ENCODE results near the gene PLCH1. TPM values are rescaled to one million over a fixed set of nuclear protein-coding genes. Genes with fewer than 3 reads are reported as not detected.

The PLCH1 gene
- total RNA-seq, 1 donor from 2014 or later = 3.1 TPM

DNA sequence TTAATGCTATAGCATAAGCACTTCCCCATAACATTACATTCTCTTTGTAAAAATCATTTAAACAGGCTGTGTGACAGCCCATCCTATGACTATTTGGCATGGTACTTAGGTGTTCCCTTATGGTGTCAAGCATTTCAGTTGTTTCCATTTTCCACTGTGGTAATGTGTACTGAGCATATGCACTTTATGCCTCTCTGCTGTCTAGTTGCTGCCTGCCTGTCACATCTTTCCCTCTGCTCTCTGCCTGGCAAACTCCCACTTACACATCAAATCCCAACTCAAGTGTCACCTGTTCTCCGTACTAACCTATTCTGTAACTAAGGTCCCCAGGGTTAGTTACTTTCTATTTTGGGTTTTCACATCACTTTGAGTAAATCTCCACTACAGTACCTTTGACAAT, 367.0 kb downstream of the PLCH1 start:
- no peak for DNase-seq (ENCODE audit: low read depth)
- TF ChIP-seq, protein P1, sequence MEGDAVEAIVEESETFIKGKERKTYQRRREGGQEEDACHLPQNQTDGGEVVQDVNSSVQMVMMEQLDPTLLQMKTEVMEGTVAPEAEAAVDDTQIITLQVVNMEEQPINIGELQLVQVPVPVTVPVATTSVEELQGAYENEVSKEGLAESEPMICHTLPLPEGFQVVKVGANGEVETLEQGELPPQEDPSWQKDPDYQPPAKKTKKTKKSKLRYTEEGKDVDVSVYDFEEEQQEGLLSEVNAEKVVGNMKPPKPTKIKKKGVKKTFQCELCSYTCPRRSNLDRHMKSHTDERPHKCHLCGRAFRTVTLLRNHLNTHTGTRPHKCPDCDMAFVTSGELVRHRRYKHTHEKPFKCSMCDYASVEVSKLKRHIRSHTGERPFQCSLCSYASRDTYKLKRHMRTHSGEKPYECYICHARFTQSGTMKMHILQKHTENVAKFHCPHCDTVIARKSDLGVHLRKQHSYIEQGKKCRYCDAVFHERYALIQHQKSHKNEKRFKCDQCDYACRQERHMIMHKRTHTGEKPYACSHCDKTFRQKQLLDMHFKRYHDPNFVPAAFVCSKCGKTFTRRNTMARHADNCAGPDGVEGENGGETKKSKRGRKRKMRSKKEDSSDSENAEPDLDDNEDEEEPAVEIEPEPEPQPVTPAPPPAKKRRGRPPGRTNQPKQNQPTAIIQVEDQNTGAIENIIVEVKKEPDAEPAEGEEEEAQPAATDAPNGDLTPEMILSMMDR (conservative IDR thresholded peaks at IDR 0.05; ENCODE audit: low read depth, low read length) = no peak

DNA sequence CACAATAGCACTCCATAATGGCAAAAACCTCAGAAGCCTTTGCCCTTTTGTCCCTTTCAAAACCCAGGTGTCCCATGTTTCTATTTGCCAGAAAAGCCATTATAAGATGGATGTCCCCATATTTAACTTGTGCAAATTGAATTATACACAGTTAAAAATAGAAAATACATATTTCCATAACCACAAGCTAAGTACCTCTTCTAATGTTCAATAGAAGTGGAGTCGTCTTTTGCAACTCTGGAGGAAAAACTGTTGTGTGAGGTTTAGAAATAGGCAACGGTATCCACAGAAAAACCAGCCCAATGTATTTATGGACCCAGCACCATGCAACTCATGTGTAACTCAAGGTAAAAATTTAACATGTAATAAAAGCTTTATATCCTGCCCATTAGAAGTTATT, 367.8 kb downstream of the PLCH1 start:
- TF ChIP-seq, protein P1 (conservative IDR thresholded peaks at IDR 0.05; ENCODE audit: low read depth, low read length) = no peak
- no peak overlapping the region for H3K4me3 ChIP-seq (ENCODE audit: low read depth, low read length)
- DNase-seq (ENCODE audit: low read depth) = no peak

More for the DNA sequence above, 367.0 kb downstream of the PLCH1 start:
- H3K4me3 ChIP-seq (ENCODE audit: low read depth, low read length) = no peak overlapping the region

DNA sequence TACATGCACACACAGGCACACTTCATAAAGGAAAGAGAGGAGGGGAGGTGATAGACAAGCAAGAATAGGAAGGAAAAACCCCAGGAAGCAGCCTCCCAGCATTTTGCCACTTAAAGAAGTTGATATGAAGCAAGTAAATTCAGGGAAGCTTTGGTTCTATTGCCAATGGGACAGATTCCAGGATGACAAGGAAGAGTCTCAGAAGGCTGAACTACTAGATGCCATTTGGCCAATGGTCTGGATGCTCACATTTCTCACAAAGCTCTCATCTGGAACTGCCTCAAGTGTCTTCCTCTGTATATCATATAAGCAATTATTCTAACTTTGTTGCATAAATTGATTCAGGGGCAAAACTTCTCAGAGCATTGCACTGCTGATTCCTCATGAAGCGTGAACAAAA, 372.6 kb downstream of the PLCH1 start:
- H3K4me3 ChIP-seq (ENCODE audit: low read depth, low read length) = no peak overlapping the region
- TF ChIP-seq, protein P1 (conservative IDR thresholded peaks at IDR 0.05; ENCODE audit: low read depth, low read length) = no peak
- no peak for DNase-seq (ENCODE audit: low read depth)

DNA sequence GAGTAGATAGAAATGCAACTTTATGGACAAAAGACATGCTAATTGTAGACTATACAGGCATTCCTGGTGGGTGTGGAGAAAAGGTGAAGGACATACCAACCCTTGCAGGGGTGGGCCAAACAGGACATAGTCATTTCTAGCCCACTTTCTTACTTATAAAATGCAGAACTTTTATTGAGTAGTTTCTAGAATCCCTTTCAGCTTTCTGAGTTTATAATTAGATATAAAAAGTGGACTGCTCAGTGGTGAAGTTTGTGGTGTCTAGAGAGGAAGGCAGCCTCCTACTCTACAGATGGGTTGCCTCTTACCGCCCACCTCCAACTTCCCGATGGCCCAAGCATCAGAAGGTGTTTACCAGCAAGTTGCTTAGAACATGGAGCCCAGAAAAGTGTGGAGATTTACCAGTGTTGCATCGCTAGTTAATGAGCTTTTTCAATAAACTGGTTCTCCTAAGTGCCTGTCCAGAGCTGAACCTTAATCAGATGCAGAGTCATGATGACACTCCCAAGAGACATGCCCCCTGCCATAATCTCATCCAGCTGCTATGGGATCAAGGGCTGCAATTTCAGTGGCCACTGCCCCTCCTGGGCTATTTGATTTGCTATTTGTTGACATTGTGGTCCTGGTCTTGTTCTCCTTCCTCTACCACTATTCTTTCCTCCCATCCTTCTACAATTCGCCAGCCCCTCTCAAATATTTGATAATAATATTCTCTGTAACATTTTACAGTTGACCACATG, 373.9 kb downstream of the PLCH1 start:
- H3K4me3 ChIP-seq (ENCODE audit: low read depth, low read length) = no peak overlapping the region
- TF ChIP-seq, protein P1 (conservative IDR thresholded peaks at IDR 0.05; ENCODE audit: low read depth, low read length) = no peak
- DNase-seq (ENCODE audit: low read depth) = no peak

DNA sequence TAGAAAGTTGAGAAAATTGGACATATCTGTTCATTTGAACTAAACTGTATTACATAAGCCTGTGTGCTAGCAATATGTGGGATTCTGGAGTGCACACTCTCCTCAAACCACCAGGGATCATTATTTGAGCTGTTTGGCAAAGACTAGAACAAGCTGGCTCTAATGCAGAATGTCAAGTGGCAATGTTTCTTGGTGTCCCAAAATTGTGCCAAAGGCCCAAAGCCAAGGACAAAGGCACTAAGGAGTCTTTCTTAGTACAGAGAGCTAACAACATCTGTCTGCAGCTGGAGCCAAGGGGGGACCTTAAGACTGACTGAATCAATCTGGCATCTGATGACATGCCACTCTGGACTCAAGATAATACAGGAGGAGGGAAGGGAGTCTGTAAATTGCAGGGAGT, 374.7 kb downstream of the PLCH1 start:
- DNase-seq (ENCODE audit: low read depth) = no peak
- H3K4me3 ChIP-seq (ENCODE audit: low read depth, low read length) = no peak overlapping the region
- TF ChIP-seq, protein P1 (conservative IDR thresholded peaks at IDR 0.05; ENCODE audit: low read depth, low read length) = no peak

DNA sequence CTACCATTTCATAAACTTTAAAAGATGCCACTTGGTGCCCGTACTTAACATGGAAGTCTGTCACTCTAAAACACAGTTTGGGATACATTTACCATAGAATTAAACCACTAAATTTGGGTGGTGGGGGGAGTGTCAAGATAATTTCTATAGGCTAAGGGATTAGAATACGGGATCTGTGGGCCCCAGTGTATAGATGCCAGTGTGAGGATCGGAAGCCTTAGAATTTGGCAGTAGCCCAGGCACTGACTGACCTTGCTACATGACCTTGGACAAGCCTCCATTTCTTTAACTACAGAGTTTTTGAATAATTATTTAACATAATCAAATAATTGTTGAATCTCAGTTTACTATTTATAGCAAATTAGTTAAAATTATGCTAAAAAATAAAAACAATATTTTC, 375.1 kb downstream of the PLCH1 start:
- TF ChIP-seq, protein P1 (conservative IDR thresholded peaks at IDR 0.05; ENCODE audit: low read depth, low read length) = no peak
- H3K4me3 ChIP-seq (ENCODE audit: low read depth, low read length) = no peak overlapping the region
- no peak for DNase-seq (ENCODE audit: low read depth)

DNA sequence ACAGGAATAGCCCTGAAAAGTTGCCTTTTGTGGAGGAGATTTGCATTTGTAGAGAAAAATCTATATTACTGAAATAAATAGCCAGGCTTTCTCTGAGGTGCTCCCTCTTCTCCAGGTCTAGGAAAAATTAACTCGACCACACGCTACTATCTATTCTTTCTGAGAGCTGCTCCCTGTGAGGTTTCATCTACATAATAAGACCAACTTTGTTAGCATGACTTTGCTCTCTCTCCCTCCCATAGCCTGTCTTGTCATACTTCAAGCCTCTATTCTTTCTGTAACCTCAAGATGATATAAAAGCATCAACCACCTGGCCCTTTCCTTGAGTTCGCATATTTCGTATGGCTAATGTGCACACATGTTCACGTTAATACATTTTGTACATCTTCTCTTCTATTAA, 375.6 kb downstream of the PLCH1 start:
- no peak for DNase-seq (ENCODE audit: low read depth)
- TF ChIP-seq, protein P1 (conservative IDR thresholded peaks at IDR 0.05; ENCODE audit: low read depth, low read length) = no peak
- H3K4me3 ChIP-seq (ENCODE audit: low read depth, low read length) = no peak overlapping the region
